ENCODE results near the gene SCN8A. TPM values are rescaled to one million over a fixed set of nuclear protein-coding genes. Genes with fewer than 3 reads are reported as not detected.
"Not testable (repeated sequence)": the region's sequence is repeated elsewhere in the genome, so short reads cannot be mapped to it uniquely, and the experiment has no call there.

The SCN8A gene
- total and polyA plus RNA-seq, 2 experiments from 2014 or later = 4.6 to 23.9 TPM

GRCh38 chr12:51605896-51606295, 14.9 kb downstream of the SCN8A start:
- H3K4me3 Mint-ChIP-seq; H3K27me3 ChIP-seq (ENCODE audit: insufficient read depth); H3K9me3 Mint-ChIP-seq; H3K4me2 ChIP-seq; ATAC-seq; DNase-seq (ENCODE audit: low spot score); H3K36me3 ChIP-seq (ENCODE audit: insufficient read depth); H2AFZ ChIP-seq; H3F3A ChIP-seq (replicated peaks; ENCODE audit: low read depth); H3K9me2 ChIP-seq (ENCODE audit: insufficient read depth); H3K27ac ChIP-seq (ENCODE audit: low read depth); H3K27ac Mint-ChIP-seq; H3K4me3 ChIP-seq; H3K27me3 Mint-ChIP-seq (ENCODE audit: insufficient read depth, low read depth, poor library complexity): not testable (repeated sequence)
- H4K20me1 ChIP-seq (replicated peaks; ENCODE audit: insufficient read depth) = peaks cover 37% of the 10 kb centered on the region
- H3K4me1 ChIP-seq (ENCODE audit: insufficient read depth) = peaks cover 16% of the 10 kb centered on the region
- peaks cover 15% of the 10 kb centered on the region for H3K4me1 Mint-ChIP-seq
- H3K79me2 ChIP-seq (replicated peaks; ENCODE audit: insufficient read depth) = peaks cover 97% of the 10 kb centered on the region
- H3K36me3 Mint-ChIP-seq (ENCODE audit: low read depth) = peaks cover 11% of the 10 kb centered on the region; the same call in 2 of the 3 replicates

GRCh38 chr12:51607197-51607596, 16.2 kb downstream of the SCN8A start:
- H2AFZ ChIP-seq; H3K4me2 ChIP-seq; H3K27ac ChIP-seq (ENCODE audit: low read depth); H3K9me3 Mint-ChIP-seq; H3K36me3 ChIP-seq (ENCODE audit: insufficient read depth); H3K27me3 Mint-ChIP-seq (ENCODE audit: insufficient read depth, low read depth, poor library complexity); ATAC-seq; H3K27me3 ChIP-seq (ENCODE audit: insufficient read depth); H3K4me3 Mint-ChIP-seq; H3K27ac Mint-ChIP-seq; H3F3A ChIP-seq (replicated peaks; ENCODE audit: low read depth); H3K9me2 ChIP-seq (ENCODE audit: insufficient read depth); H3K4me3 ChIP-seq; DNase-seq (ENCODE audit: low spot score): not testable (repeated sequence)
- Histone ChIP-seq H3K4me1 (ENCODE audit: insufficient read depth) (peaks cover 21% of the 10 kb centered on the region), H4K20me1 (replicated peaks; ENCODE audit: insufficient read depth) (peaks cover 30% of the 10 kb centered on the region), H3K79me2 (replicated peaks; ENCODE audit: insufficient read depth) (peaks cover 98% of the 10 kb centered on the region)
- Mint-ChIP-seq H3K36me3 (ENCODE audit: low read depth) (peaks cover 11% of the 10 kb centered on the region; the same call in 2 of the 3 replicates), H3K4me1 (peaks cover 11% of the 10 kb centered on the region)

- Mint-ChIP-seq H3K27ac (no peak overlapping the region), H3K27me3 (ENCODE audit: insufficient read depth, low read depth, poor library complexity) (no peaks in the 10 kb centered on the region), H3K4me1 (peaks cover 19% of the 10 kb centered on the region; the same call in 2 of the 3 replicates), H3K36me3 (ENCODE audit: low read depth) (peaks cover 18% of the 10 kb centered on the region), H3K4me3 (no peak overlapping the region), H3K9me3 (peaks cover 13% of the 10 kb centered on the region)
- H3K36me3 ChIP-seq (ENCODE audit: insufficient read depth) = no peaks in the 10 kb centered on the region
- no peak overlapping the region for H3K4me2 ChIP-seq
- H4K20me1 ChIP-seq (replicated peaks; ENCODE audit: insufficient read depth) = peaks cover 11% of the 10 kb centered on the region
- no peak overlapping the region for H2AFZ ChIP-seq
- ATAC-seq = no peak
- H3K9me2 ChIP-seq (ENCODE audit: insufficient read depth) = no peaks in the 10 kb centered on the region
- H3K4me1 ChIP-seq (ENCODE audit: insufficient read depth) = no peaks in the 10 kb centered on the region
- H3K79me2 ChIP-seq (replicated peaks; ENCODE audit: insufficient read depth) = peaks cover 84% of the 10 kb centered on the region
- H3K4me3 ChIP-seq = no peak overlapping the region
- no peaks in the 10 kb centered on the region for H3F3A ChIP-seq (replicated peaks; ENCODE audit: low read depth)
- no peak overlapping the region for H3K27ac ChIP-seq (ENCODE audit: low read depth)
- no peak for DNase-seq (ENCODE audit: low spot score)
- H3K27me3 ChIP-seq (ENCODE audit: insufficient read depth) = no peaks in the 10 kb centered on the region
- TF ChIP-seq REST (IDR thresholded peaks at IDR 0.05; ENCODE audit: unreplicated experiment) = no peak
- TF ChIP-seq JUNB (IDR thresholded peaks at IDR 0.05; ENCODE audit: unreplicated experiment) = no peak
- TF ChIP-seq EZH2 (IDR thresholded peaks at IDR 0.05; ENCODE audit: low read depth, unreplicated experiment) = no peak
- no peak for TF ChIP-seq STAT1 (IDR thresholded peaks at IDR 0.05; ENCODE audit: unreplicated experiment)
- TF ChIP-seq EZH2phosphoT487 (IDR thresholded peaks at IDR 0.05; ENCODE audit: unreplicated experiment) = no peak
- no peak for TF ChIP-seq CTCF (conservative IDR thresholded peaks at IDR 0.05; ENCODE audit: low read depth in 2 of 2)
- TF ChIP-seq ETS1 (IDR thresholded peaks at IDR 0.05) = no peak
- no peak for TF ChIP-seq POLR2AphosphoS5 (IDR thresholded peaks at IDR 0.05; ENCODE audit: low read depth)
- no peak for TF ChIP-seq ZNF331 (CRISPR knock-in tag; IDR thresholded peaks at IDR 0.05; ENCODE audit: low read depth)
Observed at GRCh38 chr12:51620448-51620847, 29.4 kb downstream of the SCN8A start.

Data from GM23338 (cell line).